ENCODE measurements around the gene ACTR3.

The ACTR3 gene

GRCh38 chr2:114001152-114001551, 111.3 kb downstream of the ACTR3 start:
- H3K4me3 Mint-ChIP-seq = no peak overlapping the region
- DNase-seq (ENCODE audit: low spot score) = no peak
- no peaks in the 10 kb centered on the region for H3K4me1 Mint-ChIP-seq (ENCODE audit: low read depth)
- peaks cover 3% of the 10 kb centered on the region for H3K9me3 Mint-ChIP-seq
- H3K27me3 Mint-ChIP-seq (ENCODE audit: low read depth) = peaks cover 10% of the 10 kb centered on the region
- H3K36me3 Mint-ChIP-seq (ENCODE audit: low read depth) = no peaks in the 10 kb centered on the region
- H3K27ac Mint-ChIP-seq = no peak overlapping the region

GRCh38 chr2:114001937-114002336, 112.0 kb downstream of the ACTR3 start:
- H3K36me3 Mint-ChIP-seq (ENCODE audit: low read depth) = no peaks in the 10 kb centered on the region
- peaks cover 12% of the 10 kb centered on the region for H3K27me3 Mint-ChIP-seq (ENCODE audit: low read depth)
- peaks cover 3% of the 10 kb centered on the region for H3K9me3 Mint-ChIP-seq
- no peaks in the 10 kb centered on the region for H3K4me1 Mint-ChIP-seq (ENCODE audit: low read depth)
- H3K27ac Mint-ChIP-seq = no peak overlapping the region
- DNase-seq (ENCODE audit: low spot score) = no peak
- H3K4me3 Mint-ChIP-seq = no peak overlapping the region

DNA sequence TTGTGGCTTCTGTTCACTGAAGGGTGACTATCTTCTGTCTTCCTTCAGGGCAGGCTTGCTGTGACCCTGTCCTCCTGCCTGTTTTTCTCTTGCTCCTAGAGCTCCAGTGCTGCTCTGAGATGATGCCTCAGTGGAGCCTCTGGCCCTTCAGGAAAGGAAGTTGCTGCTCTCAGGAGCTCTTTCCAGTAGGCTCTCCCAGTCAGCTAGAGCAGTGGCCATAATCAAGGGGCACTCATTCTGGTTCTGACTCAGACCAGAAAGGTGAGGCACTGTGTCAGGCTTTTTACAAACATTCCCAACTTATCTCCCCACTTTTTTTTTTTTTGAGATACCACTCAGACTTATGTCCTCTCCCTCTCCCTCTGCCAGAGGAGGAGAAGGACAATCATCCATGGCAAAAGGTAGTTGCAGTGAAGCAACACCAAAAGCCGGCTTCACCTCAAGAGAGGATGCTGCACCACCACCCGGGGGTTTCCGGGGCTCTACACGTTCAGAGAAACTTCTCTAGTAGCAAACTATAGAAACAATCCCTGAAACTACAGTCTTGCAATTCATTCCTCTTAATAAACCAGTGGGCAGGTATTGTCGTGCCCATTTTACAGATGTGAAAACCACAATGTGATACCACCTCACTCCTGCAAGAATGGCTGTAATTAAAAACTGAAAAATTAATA, 115.4 kb downstream of the ACTR3 start:
- DNase-seq (ENCODE audit: low spot score) = no peak
- Mint-ChIP-seq H3K27me3 (ENCODE audit: low read depth) (peaks cover 8% of the 10 kb centered on the region), H3K36me3 (ENCODE audit: low read depth) (no peaks in the 10 kb centered on the region), H3K4me3 (no peak overlapping the region), H3K4me1 (ENCODE audit: low read depth) (no peaks in the 10 kb centered on the region), H3K9me3 (peaks cover 3% of the 10 kb centered on the region), H3K27ac (no peak overlapping the region)

- H3K27ac Mint-ChIP-seq = no peak overlapping the region
- H3K36me3 Mint-ChIP-seq (ENCODE audit: low read depth) = no peaks in the 10 kb centered on the region
- H3K9me3 Mint-ChIP-seq = peaks cover 3% of the 10 kb centered on the region
- DNase-seq (ENCODE audit: low spot score) = no peak
- no peak overlapping the region for H3K4me3 Mint-ChIP-seq
- no peaks in the 10 kb centered on the region for H3K4me1 Mint-ChIP-seq (ENCODE audit: low read depth)
- H3K27me3 Mint-ChIP-seq (ENCODE audit: low read depth) = peaks cover 8% of the 10 kb centered on the region
Measured at GRCh38 chr2:114006460-114006859, 116.6 kb downstream of the ACTR3 start.

DNA sequence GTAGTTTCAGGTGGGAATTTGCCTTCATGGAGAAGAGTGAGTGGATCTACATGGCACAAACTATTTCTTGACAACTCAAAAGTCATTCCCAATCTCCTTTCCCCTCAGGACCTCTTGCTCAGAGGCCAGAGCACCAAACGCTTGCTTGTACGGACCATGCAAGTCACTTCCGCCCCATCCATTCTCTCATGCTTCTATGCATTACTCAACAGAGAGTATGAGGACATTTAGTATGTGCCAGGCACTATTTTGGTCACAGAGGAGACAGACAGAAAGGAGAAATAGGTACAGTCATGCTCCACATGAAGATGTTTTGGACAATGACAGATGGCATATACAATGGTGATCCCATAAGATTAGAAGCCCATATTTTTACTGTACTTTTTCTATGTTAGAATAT, 117.5 kb downstream of the ACTR3 start:
- H3K9me3 Mint-ChIP-seq = peaks cover 3% of the 10 kb centered on the region
- no peak overlapping the region for H3K27ac Mint-ChIP-seq
- no peak overlapping the region for H3K4me3 Mint-ChIP-seq
- peaks cover 8% of the 10 kb centered on the region for H3K27me3 Mint-ChIP-seq (ENCODE audit: low read depth)
- H3K36me3 Mint-ChIP-seq (ENCODE audit: low read depth) = no peaks in the 10 kb centered on the region
- no peaks in the 10 kb centered on the region for H3K4me1 Mint-ChIP-seq (ENCODE audit: low read depth)
- DNase-seq (ENCODE audit: low spot score) = no peak

GRCh38 chr2:114008720-114009119, 118.8 kb downstream of the ACTR3 start:
- no peaks in the 10 kb centered on the region for H3K36me3 Mint-ChIP-seq (ENCODE audit: low read depth)
- H3K27ac Mint-ChIP-seq = no peak overlapping the region
- peaks cover 8% of the 10 kb centered on the region for H3K27me3 Mint-ChIP-seq (ENCODE audit: low read depth)
- peaks cover 3% of the 10 kb centered on the region for H3K9me3 Mint-ChIP-seq
- DNase-seq (ENCODE audit: low spot score) = no peak
- no peaks in the 10 kb centered on the region for H3K4me1 Mint-ChIP-seq (ENCODE audit: low read depth)
- no peak overlapping the region for H3K4me3 Mint-ChIP-seq

- no peak for DNase-seq (ENCODE audit: low spot score)
- Mint-ChIP-seq H3K27ac (no peak overlapping the region), H3K9me3 (peaks cover under 1% of the 10 kb centered on the region), H3K4me3 (no peak overlapping the region), H3K36me3 (ENCODE audit: low read depth) (no peaks in the 10 kb centered on the region), H3K4me1 (ENCODE audit: low read depth) (no peaks in the 10 kb centered on the region), H3K27me3 (ENCODE audit: low read depth) (peaks cover 8% of the 10 kb centered on the region)
Measured at GRCh38 chr2:114009205-114009944, 119.5 kb downstream of the ACTR3 start.

DNA sequence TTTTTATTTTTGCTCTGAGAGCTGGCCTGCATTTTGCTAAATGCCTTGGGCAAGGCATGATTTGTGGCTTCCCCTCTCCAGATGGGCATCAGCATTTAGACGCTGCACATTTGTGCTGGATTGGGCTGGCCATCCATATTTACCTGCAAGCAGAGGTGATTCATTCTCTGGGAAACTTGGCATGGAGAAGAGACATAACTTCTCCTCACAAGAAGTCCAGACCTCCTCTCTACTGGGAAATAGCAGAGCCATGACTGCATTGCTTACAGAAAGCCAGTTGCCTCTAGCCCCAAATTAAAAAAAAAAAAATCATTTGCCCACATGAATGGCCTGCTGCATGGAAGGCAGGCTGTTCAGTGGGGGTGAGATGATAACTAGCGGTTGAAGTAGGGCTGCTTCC, 120.1 kb downstream of the ACTR3 start:
- Mint-ChIP-seq H3K36me3 (ENCODE audit: low read depth) (no peaks in the 10 kb centered on the region), H3K27ac (no peak overlapping the region), H3K27me3 (ENCODE audit: low read depth) (peaks cover 8% of the 10 kb centered on the region), H3K4me3 (no peak overlapping the region), H3K4me1 (ENCODE audit: low read depth) (no peaks in the 10 kb centered on the region), H3K9me3 (no peaks in the 10 kb centered on the region)
- no peak for DNase-seq (ENCODE audit: low spot score)

DNA sequence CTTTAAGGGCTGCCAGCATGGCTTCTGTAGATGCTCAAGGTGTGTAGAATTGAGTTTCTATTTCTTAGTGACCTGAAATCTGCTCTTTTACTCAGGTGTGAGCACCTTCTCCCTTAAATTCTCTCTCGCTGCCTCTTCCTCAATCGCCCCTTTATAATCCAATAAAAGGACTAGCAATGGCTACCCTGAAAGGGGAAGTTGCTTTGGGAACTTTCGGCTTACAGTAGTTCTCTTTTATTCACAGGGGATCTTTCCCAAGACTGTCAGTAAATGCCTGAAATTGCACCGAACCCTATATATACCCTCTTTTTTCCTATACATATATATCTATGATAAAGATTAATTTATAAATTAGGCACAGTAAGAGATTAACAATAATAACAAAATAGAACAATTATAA, 121.8 kb downstream of the ACTR3 start:
- H3K4me3 Mint-ChIP-seq = no peak overlapping the region
- no peaks in the 10 kb centered on the region for H3K9me3 Mint-ChIP-seq
- no peaks in the 10 kb centered on the region for H3K4me1 Mint-ChIP-seq (ENCODE audit: low read depth)
- no peak overlapping the region for H3K27ac Mint-ChIP-seq
- peaks cover 9% of the 10 kb centered on the region for H3K27me3 Mint-ChIP-seq (ENCODE audit: low read depth)
- no peak for DNase-seq (ENCODE audit: low spot score)
- no peaks in the 10 kb centered on the region for H3K36me3 Mint-ChIP-seq (ENCODE audit: low read depth)
